SU-DHL-6 (cell line): ENCODE results near the gene CCNYL1.

Experiments used
- H2AFZ ChIP-seq: fragments of 200-600 bp; sonication (generic); 2 replicates; pipeline ENCODE4 v1.6.1; 2014; ENCODE audit warnings: low read depth, mild to moderate bottlenecking, moderate library complexity, mixed read lengths, antibody characterized with exemption, low read length; ENCODE audit not compliant: severe bottlenecking
- H3F3A ChIP-seq: fragments of 200-600 bp; shearing (Covaris generic); 2 replicates; pipeline ENCODE4 v1.6.0; 2016; ENCODE audit warnings: antibody characterized with exemption, mild to moderate bottlenecking; ENCODE audit not compliant: insufficient read depth
- H3K27ac ChIP-seq: fragments of 200-600 bp; sonication (generic); 2 replicates; pipeline ENCODE4 v1.5.1; 2016; ENCODE audit warnings: low read depth, mild to moderate bottlenecking, low read length, moderate library complexity, mixed read lengths
- H3K27me3 ChIP-seq: fragments of 200-600 bp; sonication (generic), shearing (Covaris generic); 2 replicates; pipeline ENCODE4 v1.6.0; 2014; ENCODE audit warnings: mild to moderate bottlenecking, low read length
- H3K36me3 ChIP-seq: fragments of 200-600 bp; sonication (generic); 2 replicates; pipeline ENCODE4 v1.6.1; 2014; ENCODE audit warnings: mild to moderate bottlenecking, low read length, mixed read lengths
- H3K4me2 ChIP-seq: fragments of 300-600, 200-600 bp; shearing (Covaris generic), sonication (generic); 2 replicates; pipeline ENCODE4 v1.6.0; 2014; ENCODE audit warnings: low read length, low read depth, mild to moderate bottlenecking; ENCODE audit not compliant: poor library complexity, severe bottlenecking
- H3K4me3 ChIP-seq: fragments of 200-600 bp; sonication (generic); 2 replicates; pipeline ENCODE4 v1.5.1; 2014; ENCODE audit warnings: antibody characterized with exemption, low read length, mild to moderate bottlenecking, mixed read lengths; ENCODE audit not compliant: insufficient read depth, poor library complexity, severe bottlenecking
- H3K79me2 ChIP-seq: fragments of 200-600 bp; sonication (generic); 2 replicates; pipeline ENCODE4 v1.6.1; 2014; ENCODE audit warnings: mild to moderate bottlenecking, low read length, moderate library complexity; ENCODE audit not compliant: insufficient read depth
- H3K9ac ChIP-seq: fragments of 200-600 bp; sonication (generic); 2 replicates; pipeline ENCODE4 v1.7.0; 2014; ENCODE audit warnings: mild to moderate bottlenecking, low read length
- H3K9me2 ChIP-seq: fragments of 200-600 bp; sonication (generic); replicated peaks from 2 replicates; pipeline ENCODE4 v1.6.1; 2014; ENCODE audit warnings: low read length; ENCODE audit not compliant: insufficient read depth
- H3K9me3 ChIP-seq: fragments of 200-600 bp; sonication (generic); 2 replicates; pipeline ENCODE4 v1.6.1; 2014; ENCODE audit warnings: low read length, mixed read lengths; ENCODE audit not compliant: insufficient read depth
- H4K20me1 ChIP-seq: fragments of 200-600 bp; sonication (generic); 2 replicates; pipeline ENCODE4 v1.6.1; 2014; ENCODE audit warnings: low read depth, mild to moderate bottlenecking, antibody characterized with exemption, low read length, moderate library complexity, mixed read lengths
- EZH2phosphoT487 ChIP-seq: fragments of 200-600 bp; sonication (generic), shearing (Covaris generic); conservative IDR thresholded peaks from 2 replicates; pipeline ENCODE4 v1.6.1; 2018; ENCODE audit warnings: mild to moderate bottlenecking, antibody characterized with exemption, low read length, moderate library complexity, mixed read lengths
- TF ChIP-seq, protein P1 (sequence below): fragments of 200-600 bp; sonication (generic); IDR thresholded peaks from one replicate; pipeline ENCODE4 v1.5.1; 2017; ENCODE audit warnings: antibody characterized with exemption, mild to moderate bottlenecking, low read length, moderate library complexity; ENCODE audit not compliant: insufficient read depth, poor library complexity, severe bottlenecking

Gene CCNYL1

GRCh38 chr2:207764096-207764630 is 52.7 kb downstream of the CCNYL1 start:
- Histone ChIP-seq H3K9me3 (no peaks in the 10 kb centered on the region), H4K20me1 (no peaks in the 10 kb centered on the region), H3K27ac (no peak overlapping the region), H3K36me3 (no peaks in the 10 kb centered on the region), H3K4me2 (no peak overlapping the region), H3F3A (0 out of 2 replicates have a peak, but pooled peaks cover 6% of the 10 kb centered on the region), H3K27me3 (no peaks in the 10 kb centered on the region), H3K79me2 (no peaks in the 10 kb centered on the region), H2AFZ (no peak overlapping the region), H3K9me2 (no peaks in the 10 kb centered on the region), H3K9ac (no peak overlapping the region), H3K4me3 (no peak overlapping the region)
- TF ChIP-seq, protein P1, sequence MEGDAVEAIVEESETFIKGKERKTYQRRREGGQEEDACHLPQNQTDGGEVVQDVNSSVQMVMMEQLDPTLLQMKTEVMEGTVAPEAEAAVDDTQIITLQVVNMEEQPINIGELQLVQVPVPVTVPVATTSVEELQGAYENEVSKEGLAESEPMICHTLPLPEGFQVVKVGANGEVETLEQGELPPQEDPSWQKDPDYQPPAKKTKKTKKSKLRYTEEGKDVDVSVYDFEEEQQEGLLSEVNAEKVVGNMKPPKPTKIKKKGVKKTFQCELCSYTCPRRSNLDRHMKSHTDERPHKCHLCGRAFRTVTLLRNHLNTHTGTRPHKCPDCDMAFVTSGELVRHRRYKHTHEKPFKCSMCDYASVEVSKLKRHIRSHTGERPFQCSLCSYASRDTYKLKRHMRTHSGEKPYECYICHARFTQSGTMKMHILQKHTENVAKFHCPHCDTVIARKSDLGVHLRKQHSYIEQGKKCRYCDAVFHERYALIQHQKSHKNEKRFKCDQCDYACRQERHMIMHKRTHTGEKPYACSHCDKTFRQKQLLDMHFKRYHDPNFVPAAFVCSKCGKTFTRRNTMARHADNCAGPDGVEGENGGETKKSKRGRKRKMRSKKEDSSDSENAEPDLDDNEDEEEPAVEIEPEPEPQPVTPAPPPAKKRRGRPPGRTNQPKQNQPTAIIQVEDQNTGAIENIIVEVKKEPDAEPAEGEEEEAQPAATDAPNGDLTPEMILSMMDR = no peak
- TF ChIP-seq EZH2phosphoT487 = no peak

DNA sequence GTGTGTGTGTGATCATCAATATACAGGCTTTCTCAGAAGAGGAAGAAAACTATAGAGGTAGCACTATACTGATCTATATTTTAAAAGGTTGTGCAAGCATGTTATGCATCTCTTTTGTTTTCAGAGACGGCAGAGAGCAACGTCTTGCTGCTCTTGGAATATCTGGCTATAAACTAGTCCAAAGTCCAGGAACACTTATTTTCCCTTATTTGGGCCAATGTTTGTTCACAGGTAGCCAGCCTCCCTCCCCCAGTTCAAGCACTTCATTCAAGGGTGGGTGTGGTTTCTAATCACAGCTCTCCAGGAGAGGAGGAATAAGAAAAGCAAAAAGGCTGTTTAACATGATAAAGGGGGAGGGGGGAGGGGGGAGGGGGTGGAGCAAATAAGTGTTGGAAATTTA is 54.1 kb downstream of the CCNYL1 start:
- no peaks in the 10 kb centered on the region for H3K36me3 ChIP-seq
- no peak overlapping the region for H3K4me2 ChIP-seq
- H3K9me2 ChIP-seq = no peaks in the 10 kb centered on the region
- H3K79me2 ChIP-seq = no peaks in the 10 kb centered on the region
- no peak overlapping the region for H3K9ac ChIP-seq
- no peak overlapping the region for H2AFZ ChIP-seq
- no peaks in the 10 kb centered on the region for H3K9me3 ChIP-seq
- no peaks in the 10 kb centered on the region for H4K20me1 ChIP-seq
- H3K27me3 ChIP-seq = no peaks in the 10 kb centered on the region
- 0 out of 2 replicates have a peak, but pooled peaks cover 6% of the 10 kb centered on the region for H3F3A ChIP-seq
- no peak overlapping the region for H3K4me3 ChIP-seq
- TF ChIP-seq EZH2phosphoT487 = no peak
- TF ChIP-seq, protein P1 = no peak
- no peak overlapping the region for H3K27ac ChIP-seq

DNA sequence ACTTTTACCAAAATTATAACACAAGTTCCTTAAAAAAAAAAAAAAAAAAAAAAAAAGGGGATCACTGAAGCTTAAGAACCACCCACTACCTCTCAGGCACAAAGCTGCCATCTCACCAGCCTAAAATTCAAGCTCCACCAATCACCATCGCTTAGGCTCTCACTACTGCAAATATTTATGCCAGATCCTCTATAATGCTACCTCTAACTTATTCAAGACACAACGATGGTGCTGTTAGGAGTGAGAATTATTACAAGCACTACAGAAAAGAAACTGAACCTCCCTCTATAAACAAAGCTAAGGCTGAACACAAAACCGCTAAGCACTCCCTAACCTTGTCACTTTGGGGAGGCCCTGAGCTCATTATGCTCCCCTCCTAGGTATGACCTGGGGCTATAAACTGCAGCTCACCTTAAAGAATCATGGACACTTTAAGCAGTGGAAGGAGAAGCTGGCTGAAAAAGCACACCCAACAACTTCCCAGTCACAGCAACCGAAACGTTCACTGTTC is 54.7 kb downstream of the CCNYL1 start:
- no peaks in the 10 kb centered on the region for H4K20me1 ChIP-seq
- H3K27ac ChIP-seq = no peak overlapping the region
- H3K79me2 ChIP-seq = no peaks in the 10 kb centered on the region
- H3K9me2 ChIP-seq = no peaks in the 10 kb centered on the region
- H3K36me3 ChIP-seq = no peaks in the 10 kb centered on the region
- H2AFZ ChIP-seq = no peak overlapping the region
- H3K27me3 ChIP-seq = no peaks in the 10 kb centered on the region
- H3K9me3 ChIP-seq = no peaks in the 10 kb centered on the region
- 0 out of 2 replicates have a peak, but pooled peaks cover 6% of the 10 kb centered on the region for H3F3A ChIP-seq
- H3K4me3 ChIP-seq = no peak overlapping the region
- H3K9ac ChIP-seq = no peak overlapping the region
- TF ChIP-seq, protein P1 = no peak
- no peak for TF ChIP-seq EZH2phosphoT487
- no peak overlapping the region for H3K4me2 ChIP-seq
